PC-3 (cell line): Measurements from ENCODE around the gene AP2M1.
A peak's percentile ranks its signal among the peaks of the same experiment; 100 is the strongest.

Experiments used
- EZH2phosphoT487 ChIP-seq: fragments of 300-600 bp; sonication (generic); IDR thresholded peaks from 2 replicates; pipeline ENCODE4 v1.6.1; 2018; ENCODE audit warnings: mild to moderate bottlenecking, antibody characterized with exemption, low read length, borderline replicate concordance
- TF ChIP-seq, protein P1 (sequence below): fragments of 300-600 bp; sonication (generic); conservative IDR thresholded peaks from 2 replicates; pipeline ENCODE4 v1.5.1; 2017; ENCODE audit warnings: antibody characterized with exemption, low read depth, mild to moderate bottlenecking, low read length

DNA sequence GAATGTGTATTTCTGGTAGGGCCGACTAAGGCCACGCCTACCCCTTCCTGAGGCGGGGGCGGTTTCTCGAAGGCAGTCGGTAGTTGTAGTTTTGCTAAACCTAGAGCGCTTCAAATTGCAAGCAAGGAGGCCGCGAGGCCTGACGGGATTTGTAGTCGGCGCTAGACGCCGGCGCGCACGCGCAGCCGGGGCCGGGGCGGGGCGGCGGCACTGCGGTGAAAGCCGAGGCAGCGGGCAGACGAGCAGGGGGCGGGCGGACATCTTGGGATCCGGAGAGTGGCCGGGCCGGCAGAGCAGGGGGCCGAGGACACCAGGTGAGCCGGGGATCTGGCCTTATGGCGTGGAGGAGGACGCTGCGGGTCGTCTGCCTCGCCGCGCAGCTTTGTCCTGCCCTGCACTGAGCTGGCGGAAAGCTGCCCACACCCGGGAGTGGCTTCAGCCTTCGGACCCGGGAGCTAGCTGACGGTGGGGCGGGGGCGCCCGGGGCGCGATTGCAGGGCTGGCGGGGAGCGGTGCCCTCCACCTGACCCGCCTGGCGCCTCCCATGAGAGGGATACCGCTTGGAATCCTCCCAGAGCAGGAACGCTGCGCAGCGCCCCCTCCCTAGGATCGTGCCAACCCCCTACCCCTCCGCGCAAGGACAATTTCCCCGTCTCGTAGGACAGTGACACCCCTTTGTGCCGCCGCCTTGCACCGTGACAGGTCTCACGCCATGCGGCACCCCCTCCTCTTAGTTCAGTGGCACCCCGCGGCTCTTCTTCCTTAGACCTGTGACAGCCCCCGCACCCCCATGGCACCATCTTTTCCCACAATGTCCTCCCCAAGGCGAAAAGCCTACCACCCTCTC lies at the start of gene AP2M1:
- TF ChIP-seq, protein P1, sequence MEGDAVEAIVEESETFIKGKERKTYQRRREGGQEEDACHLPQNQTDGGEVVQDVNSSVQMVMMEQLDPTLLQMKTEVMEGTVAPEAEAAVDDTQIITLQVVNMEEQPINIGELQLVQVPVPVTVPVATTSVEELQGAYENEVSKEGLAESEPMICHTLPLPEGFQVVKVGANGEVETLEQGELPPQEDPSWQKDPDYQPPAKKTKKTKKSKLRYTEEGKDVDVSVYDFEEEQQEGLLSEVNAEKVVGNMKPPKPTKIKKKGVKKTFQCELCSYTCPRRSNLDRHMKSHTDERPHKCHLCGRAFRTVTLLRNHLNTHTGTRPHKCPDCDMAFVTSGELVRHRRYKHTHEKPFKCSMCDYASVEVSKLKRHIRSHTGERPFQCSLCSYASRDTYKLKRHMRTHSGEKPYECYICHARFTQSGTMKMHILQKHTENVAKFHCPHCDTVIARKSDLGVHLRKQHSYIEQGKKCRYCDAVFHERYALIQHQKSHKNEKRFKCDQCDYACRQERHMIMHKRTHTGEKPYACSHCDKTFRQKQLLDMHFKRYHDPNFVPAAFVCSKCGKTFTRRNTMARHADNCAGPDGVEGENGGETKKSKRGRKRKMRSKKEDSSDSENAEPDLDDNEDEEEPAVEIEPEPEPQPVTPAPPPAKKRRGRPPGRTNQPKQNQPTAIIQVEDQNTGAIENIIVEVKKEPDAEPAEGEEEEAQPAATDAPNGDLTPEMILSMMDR, result peak; percentile 19; the same call in 1 of the 2 replicates
- TF ChIP-seq EZH2phosphoT487, result no peak
